SU-DHL-6 (cell line): Measurements from ENCODE around the gene SASS6.

ENCODE experiments used
- H2AFZ ChIP-seq: fragments of 200-600 bp; sonication (generic); 2 replicates; pipeline ENCODE4 v1.6.1; 2014; ENCODE audit warnings: low read depth, mild to moderate bottlenecking, moderate library complexity, mixed read lengths, antibody characterized with exemption, low read length; ENCODE audit not compliant: severe bottlenecking
- H3F3A ChIP-seq: fragments of 200-600 bp; shearing (Covaris generic); 2 replicates; pipeline ENCODE4 v1.6.0; 2016; ENCODE audit warnings: antibody characterized with exemption, mild to moderate bottlenecking; ENCODE audit not compliant: insufficient read depth
- H3K27ac ChIP-seq: fragments of 200-600 bp; sonication (generic); 2 replicates; pipeline ENCODE4 v1.5.1; 2016; ENCODE audit warnings: low read depth, mild to moderate bottlenecking, low read length, moderate library complexity, mixed read lengths
- H3K27me3 ChIP-seq: fragments of 200-600 bp; sonication (generic), shearing (Covaris generic); 2 replicates; pipeline ENCODE4 v1.6.0; 2014; ENCODE audit warnings: mild to moderate bottlenecking, low read length
- H3K36me3 ChIP-seq: fragments of 200-600 bp; sonication (generic); 2 replicates; pipeline ENCODE4 v1.6.1; 2014; ENCODE audit warnings: mild to moderate bottlenecking, low read length, mixed read lengths
- H3K4me2 ChIP-seq: fragments of 300-600, 200-600 bp; shearing (Covaris generic), sonication (generic); 2 replicates; pipeline ENCODE4 v1.6.0; 2014; ENCODE audit warnings: low read length, low read depth, mild to moderate bottlenecking; ENCODE audit not compliant: poor library complexity, severe bottlenecking
- H3K4me3 ChIP-seq: fragments of 200-600 bp; sonication (generic); 2 replicates; pipeline ENCODE4 v1.5.1; 2014; ENCODE audit warnings: antibody characterized with exemption, low read length, mild to moderate bottlenecking, mixed read lengths; ENCODE audit not compliant: insufficient read depth, poor library complexity, severe bottlenecking
- H3K79me2 ChIP-seq: fragments of 200-600 bp; sonication (generic); 2 replicates; pipeline ENCODE4 v1.6.1; 2014; ENCODE audit warnings: mild to moderate bottlenecking, low read length, moderate library complexity; ENCODE audit not compliant: insufficient read depth
- H3K9ac ChIP-seq: fragments of 200-600 bp; sonication (generic); 2 replicates; pipeline ENCODE4 v1.7.0; 2014; ENCODE audit warnings: mild to moderate bottlenecking, low read length
- H3K9me2 ChIP-seq: fragments of 200-600 bp; sonication (generic); replicated peaks from 2 replicates; pipeline ENCODE4 v1.6.1; 2014; ENCODE audit warnings: low read length; ENCODE audit not compliant: insufficient read depth
- H3K9me3 ChIP-seq: fragments of 200-600 bp; sonication (generic); 2 replicates; pipeline ENCODE4 v1.6.1; 2014; ENCODE audit warnings: low read length, mixed read lengths; ENCODE audit not compliant: insufficient read depth
- H4K20me1 ChIP-seq: fragments of 200-600 bp; sonication (generic); 2 replicates; pipeline ENCODE4 v1.6.1; 2014; ENCODE audit warnings: low read depth, mild to moderate bottlenecking, antibody characterized with exemption, low read length, moderate library complexity, mixed read lengths
- EZH2phosphoT487 ChIP-seq: fragments of 200-600 bp; sonication (generic), shearing (Covaris generic); conservative IDR thresholded peaks from 2 replicates; pipeline ENCODE4 v1.6.1; 2018; ENCODE audit warnings: mild to moderate bottlenecking, antibody characterized with exemption, low read length, moderate library complexity, mixed read lengths
- TF ChIP-seq, protein P1 (sequence below): fragments of 200-600 bp; sonication (generic); IDR thresholded peaks from one replicate; pipeline ENCODE4 v1.5.1; 2017; ENCODE audit warnings: antibody characterized with exemption, mild to moderate bottlenecking, low read length, moderate library complexity; ENCODE audit not compliant: insufficient read depth, poor library complexity, severe bottlenecking

The SASS6 gene

DNA sequence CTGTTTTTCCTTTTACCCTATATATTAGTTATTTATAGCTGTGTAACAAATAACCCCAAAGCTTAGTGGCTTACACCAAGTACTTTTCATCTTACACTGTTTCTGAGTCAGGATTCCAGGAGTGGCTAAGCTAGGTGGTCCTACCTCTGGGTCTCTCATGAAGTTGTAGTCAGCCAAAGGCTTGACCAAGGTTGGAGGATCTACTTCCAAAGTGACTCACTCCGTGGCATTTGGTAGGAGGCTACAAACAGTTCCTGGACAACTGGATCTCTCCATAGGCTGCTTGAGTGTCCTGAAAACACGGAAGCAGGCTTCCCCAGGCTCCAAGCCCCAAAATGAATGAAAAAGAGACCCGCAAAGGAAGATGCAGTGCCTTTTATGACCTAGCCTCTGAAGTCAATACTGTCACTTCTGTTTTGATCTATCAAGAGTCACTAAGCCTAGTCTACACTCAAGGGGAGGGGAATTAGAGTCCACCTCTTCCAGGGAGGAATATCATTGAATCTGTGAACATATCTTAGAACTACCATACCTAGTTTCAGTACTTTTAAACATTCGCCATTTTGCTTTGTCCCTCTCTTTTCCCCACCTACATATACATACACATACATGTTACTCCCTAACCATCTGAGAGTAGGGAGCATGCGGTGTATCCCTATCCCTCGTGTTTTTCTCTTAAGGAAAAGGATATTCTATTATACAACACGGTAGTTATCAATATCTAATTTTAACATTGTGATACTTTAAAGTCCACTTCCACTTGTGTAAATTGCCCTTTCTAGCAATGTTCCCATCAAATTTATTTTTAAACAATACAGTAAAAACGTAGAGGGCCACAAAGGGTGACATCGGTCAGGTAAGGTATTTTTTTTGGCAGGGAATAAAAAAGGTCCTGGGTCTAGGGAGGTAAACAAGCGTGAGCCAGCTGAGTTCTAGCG is 95.7 kb downstream of the SASS6 start:
- Histone ChIP-seq H3K9me2 (no peaks in the 10 kb centered on the region), H2AFZ (peak overlapping the region; percentile 49), H3K27me3 (no peaks in the 10 kb centered on the region), H3K9ac (peak overlapping the region; percentile 84), H3K4me3 (peak overlapping the region; percentile 95), H3K4me2 (peak overlapping the region; percentile 90), H4K20me1 (peaks cover 5% of the 10 kb centered on the region; the same call in 1 of the 2 replicates), H3K27ac (peak overlapping the region; percentile 84), H3K79me2 (peaks cover 70% of the 10 kb centered on the region), H3K9me3 (no peaks in the 10 kb centered on the region), H3K36me3 (no peaks in the 10 kb centered on the region), H3F3A (peaks cover 21% of the 10 kb centered on the region; the same call in 1 of the 2 replicates)
- TF ChIP-seq EZH2phosphoT487 = no peak
- TF ChIP-seq, protein P1, sequence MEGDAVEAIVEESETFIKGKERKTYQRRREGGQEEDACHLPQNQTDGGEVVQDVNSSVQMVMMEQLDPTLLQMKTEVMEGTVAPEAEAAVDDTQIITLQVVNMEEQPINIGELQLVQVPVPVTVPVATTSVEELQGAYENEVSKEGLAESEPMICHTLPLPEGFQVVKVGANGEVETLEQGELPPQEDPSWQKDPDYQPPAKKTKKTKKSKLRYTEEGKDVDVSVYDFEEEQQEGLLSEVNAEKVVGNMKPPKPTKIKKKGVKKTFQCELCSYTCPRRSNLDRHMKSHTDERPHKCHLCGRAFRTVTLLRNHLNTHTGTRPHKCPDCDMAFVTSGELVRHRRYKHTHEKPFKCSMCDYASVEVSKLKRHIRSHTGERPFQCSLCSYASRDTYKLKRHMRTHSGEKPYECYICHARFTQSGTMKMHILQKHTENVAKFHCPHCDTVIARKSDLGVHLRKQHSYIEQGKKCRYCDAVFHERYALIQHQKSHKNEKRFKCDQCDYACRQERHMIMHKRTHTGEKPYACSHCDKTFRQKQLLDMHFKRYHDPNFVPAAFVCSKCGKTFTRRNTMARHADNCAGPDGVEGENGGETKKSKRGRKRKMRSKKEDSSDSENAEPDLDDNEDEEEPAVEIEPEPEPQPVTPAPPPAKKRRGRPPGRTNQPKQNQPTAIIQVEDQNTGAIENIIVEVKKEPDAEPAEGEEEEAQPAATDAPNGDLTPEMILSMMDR = no peak

DNA sequence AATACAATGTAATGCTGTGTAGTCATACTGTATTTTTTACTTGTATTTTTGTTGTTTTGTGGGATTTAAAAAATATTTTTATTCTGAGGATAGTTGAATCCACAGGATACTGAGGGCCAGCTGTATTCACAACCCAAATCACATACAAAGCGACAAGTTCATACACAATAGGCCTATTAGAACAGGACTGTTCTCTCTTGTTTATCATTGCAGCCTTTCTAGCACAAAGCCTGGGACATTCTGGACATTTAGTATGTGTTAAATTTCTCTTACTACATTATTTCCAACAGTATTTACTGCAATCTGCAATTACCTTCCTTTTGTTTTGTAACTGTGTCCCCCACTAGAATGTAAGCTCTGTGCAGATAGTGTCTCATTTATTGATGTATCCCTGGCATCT is 97.5 kb downstream of the SASS6 start:
- H3K9ac ChIP-seq = no peak overlapping the region
- H3K27me3 ChIP-seq = no peaks in the 10 kb centered on the region
- no peaks in the 10 kb centered on the region for H4K20me1 ChIP-seq
- H3K36me3 ChIP-seq = no peaks in the 10 kb centered on the region
- TF ChIP-seq, protein P1 = no peak
- no peak for TF ChIP-seq EZH2phosphoT487
- peaks cover 31% of the 10 kb centered on the region; the same call in 1 of the 2 replicates for H3F3A ChIP-seq
- H3K9me2 ChIP-seq = no peaks in the 10 kb centered on the region
- no peak overlapping the region for H3K4me3 ChIP-seq
- H3K79me2 ChIP-seq = peaks cover 52% of the 10 kb centered on the region
- no peak overlapping the region for H2AFZ ChIP-seq
- H3K4me2 ChIP-seq = peak overlapping the region; percentile 90
- no peaks in the 10 kb centered on the region for H3K9me3 ChIP-seq
- H3K27ac ChIP-seq = 0 out of 2 replicates have a peak overlapping the region, but pooled peaks have one; percentile 5

DNA sequence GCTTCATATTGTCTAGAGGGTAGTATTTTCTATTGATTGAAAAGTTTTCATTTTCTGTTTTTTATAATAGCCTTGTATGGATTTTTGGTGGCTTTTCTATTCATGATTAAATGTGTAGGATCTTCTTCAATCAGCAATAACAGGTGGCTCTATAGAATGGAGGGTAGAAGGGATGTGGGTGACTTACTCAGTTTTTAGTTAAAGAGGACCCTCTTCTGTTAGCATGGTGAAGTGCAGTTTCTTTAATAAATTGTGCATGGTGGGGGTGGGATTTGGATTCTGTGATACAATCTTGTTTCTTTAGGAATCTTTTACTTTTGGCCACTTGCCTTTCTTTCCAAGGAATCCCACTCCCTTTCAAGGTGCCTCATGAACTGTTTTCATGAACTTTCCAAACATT is 98.3 kb downstream of the SASS6 start:
- Histone ChIP-seq H3K4me3 (no peak overlapping the region), H3K36me3 (no peaks in the 10 kb centered on the region), H3K9me2 (no peaks in the 10 kb centered on the region), H3F3A (peaks cover 31% of the 10 kb centered on the region; the same call in 1 of the 2 replicates), H3K9me3 (no peaks in the 10 kb centered on the region), H4K20me1 (no peaks in the 10 kb centered on the region), H2AFZ (no peak overlapping the region), H3K27me3 (no peaks in the 10 kb centered on the region), H3K4me2 (peak overlapping the region; percentile 90), H3K27ac (peak overlapping the region; percentile 8; the same call in 1 of the 2 replicates), H3K79me2 (peaks cover 44% of the 10 kb centered on the region), H3K9ac (no peak overlapping the region)
- TF ChIP-seq, protein P1 = peak; percentile 32
- no peak for TF ChIP-seq EZH2phosphoT487
